IMR-90 (cell line): Measurements from ENCODE around the gene CLCN4. TPM values are rescaled to one million over a fixed set of nuclear protein-coding genes. Genes with fewer than 3 reads are reported as not detected.

ENCODE experiments used
- ATAC-seq: fragments of 200-7000 bp; cut with Tn5 transposase; 2 replicates; pipeline ENCODE4 v1.9.1; 2020; ENCODE audit warnings: low read depth, mild to moderate bottlenecking, moderate library complexity
- BruUV-seq: library from RNA; stranded (reverse); fragments of 400-500 nt; replicated peaks from 2 replicates; lab custom pipeline; 2021; lab: Mats Ljungman, UMichigan
- CTCF ChIA-PET: fragments of 300-600 bp; formaldehyde crosslinking; extraction: SDS; loops from one replicate; lab custom pipeline; 2021; ENCODE audit warnings: antibody characterized with exemption; lab: Yijun Ruan, JAX
- POLR2A ChIA-PET: fragments of 300-600 bp; sonication (Branson Sonifier 250); formaldehyde crosslinking; loops from one replicate; lab custom pipeline; 2022; ENCODE audit warnings: antibody characterized with exemption; ENCODE audit not compliant: unreplicated experiment; lab: Charles Lee
- DNase-seq: peaks from one replicate; pipeline ENCODE4 v3.0.0; 2013
- H2AFZ ChIP-seq: replicated peaks from 2 replicates; pipeline ENCODE3; 2013; ENCODE audit warnings: low read length, mild to moderate bottlenecking; ENCODE audit not compliant: poor library complexity
- H2AK5ac ChIP-seq: 2 replicates; pipeline ENCODE4 v1.6.1; 2013; ENCODE audit warnings: low read depth, low read length, inconsistent platforms
- H2AK9ac ChIP-seq: replicated peaks from 2 replicates; pipeline ENCODE3; 2013; ENCODE audit warnings: mild to moderate bottlenecking, low read depth, low read length, moderate library complexity; ENCODE audit not compliant: poor library complexity
- H2BK120ac ChIP-seq: 2 replicates; pipeline ENCODE4 v1.6.1; 2013; ENCODE audit warnings: low read depth, low read length, inconsistent platforms
- H2BK15ac ChIP-seq: 3 replicates; pipeline ENCODE4 v1.6.1; 2013; ENCODE audit warnings: low read depth, low read length, inconsistent platforms
- H2BK20ac ChIP-seq: 2 replicates; pipeline ENCODE4 v1.6.1; 2013; ENCODE audit warnings: low read depth, mild to moderate bottlenecking, inconsistent platforms, low read length, moderate library complexity
- H2BK5ac ChIP-seq: 2 replicates; pipeline ENCODE4 v1.6.1; 2013; ENCODE audit warnings: mild to moderate bottlenecking, low read depth, low read length, inconsistent platforms; ENCODE audit not compliant: poor library complexity, severe bottlenecking
- H3K14ac ChIP-seq: replicated peaks from 2 replicates; pipeline ENCODE4 v1.6.1; 2013; ENCODE audit warnings: low read depth, low read length, inconsistent platforms
- H3K18ac ChIP-seq: 2 replicates; pipeline ENCODE4 v1.6.1; 2013; ENCODE audit warnings: low read depth, low read length, control low read depth
- H3K23ac ChIP-seq: 2 replicates; pipeline ENCODE4 v1.6.1; 2013; ENCODE audit warnings: low read depth, low read length, inconsistent platforms
- H3K27ac ChIP-seq: 2 replicates; pipeline ENCODE4 v1.5.1; 2013; ENCODE audit warnings: mild to moderate bottlenecking, control low read depth, low read length; ENCODE audit not compliant: insufficient read depth
- H3K27me3 ChIP-seq: 2 replicates; pipeline ENCODE4 v1.6.1; 2013; ENCODE audit warnings: low read length; ENCODE audit not compliant: control insufficient read depth, insufficient read depth
- H3K36me3 ChIP-seq: 2 replicates; pipeline ENCODE4 v1.6.1; 2013; ENCODE audit warnings: low read length, mixed read lengths; ENCODE audit not compliant: control insufficient read depth, insufficient read depth
- H3K4ac ChIP-seq: 2 replicates; pipeline ENCODE4 v1.6.1; 2013; ENCODE audit warnings: low read depth, low read length, inconsistent platforms
- H3K4me1 ChIP-seq: 2 replicates; pipeline ENCODE4 v1.6.1; 2013; ENCODE audit warnings: low read length, mixed read lengths; ENCODE audit not compliant: control insufficient read depth, insufficient read depth
- H3K4me2 ChIP-seq: 2 replicates; pipeline ENCODE4 v1.6.1; 2013; ENCODE audit warnings: low read depth, mild to moderate bottlenecking, control low read depth, low read length, moderate library complexity
- H3K4me3 ChIP-seq: 2 replicates; pipeline ENCODE4 v1.5.1; 2013; ENCODE audit warnings: low read depth, mild to moderate bottlenecking, control low read depth, low read length, moderate library complexity; ENCODE audit not compliant: insufficient read depth
- H3K56ac ChIP-seq: 2 replicates; pipeline ENCODE4 v1.6.1; 2013; ENCODE audit warnings: low read length, inconsistent platforms; ENCODE audit not compliant: insufficient read depth; ENCODE audit errors: extremely low read depth
- H3K79me1 ChIP-seq, 2 experiments: 2 replicates each; pipeline ENCODE4 v1.6.1; 2013; ENCODE audit warnings: low read length in 2 of 2, inconsistent platforms in 1 of 2, low read depth in 1 of 2
- H3K9ac ChIP-seq: 2 replicates; pipeline ENCODE4 v1.6.1; 2013; ENCODE audit warnings: low read depth, low read length, control low read depth
- H3K9me1 ChIP-seq: 2 replicates; pipeline ENCODE4 v1.6.1; 2013; ENCODE audit warnings: low read length, inconsistent platforms; ENCODE audit not compliant: insufficient read depth
- H3K9me3 ChIP-seq: 2 replicates; pipeline ENCODE4 v1.6.1; 2013; ENCODE audit warnings: low read length; ENCODE audit not compliant: control insufficient read depth, insufficient read depth
- H4K20me1 ChIP-seq: 2 replicates; pipeline ENCODE4 v1.6.1; 2013; ENCODE audit warnings: low read length, inconsistent platforms; ENCODE audit not compliant: insufficient read depth
- H4K5ac ChIP-seq: 2 replicates; pipeline ENCODE4 v1.6.1; 2013; ENCODE audit warnings: mild to moderate bottlenecking, low read depth, low read length, control low read depth
- H4K8ac ChIP-seq, 2 experiments: 2 replicates each; pipeline ENCODE4 v1.6.1; 2013; ENCODE audit warnings: low read depth in 2 of 2, low read length in 2 of 2, control low read depth in 1 of 2, inconsistent platforms in 1 of 2
- H4K91ac ChIP-seq: 2 replicates; pipeline ENCODE4 v1.6.1; 2013; ENCODE audit warnings: low read depth, low read length, inconsistent platforms; ENCODE audit not compliant: insufficient read depth
- BHLHE40 ChIP-seq: fragments of 150-350 bp; IDR thresholded peaks from 2 replicates; pipeline ENCODE4 v1.6.1; 2016; ENCODE audit warnings: mild to moderate bottlenecking, low read depth, low read length
- FOS ChIP-seq: fragments of 150-350 bp; IDR thresholded peaks from 2 replicates; pipeline ENCODE4 v1.6.1; 2016; ENCODE audit warnings: low read depth, low read length
- MAFK ChIP-seq: IDR thresholded peaks from 2 replicates; pipeline ENCODE4 v1.6.1; 2012; ENCODE audit warnings: low read depth, low read length, improper control_type of control experiment
- NFE2L2 ChIP-seq: fragments of 150-350 bp; IDR thresholded peaks from 2 replicates; pipeline ENCODE4 v1.6.1; 2016; ENCODE audit warnings: low read depth, mild to moderate bottlenecking, low read length
- RAD21 ChIP-seq: IDR thresholded peaks from 2 replicates; pipeline ENCODE4 v1.6.1; 2012; ENCODE audit warnings: low read length, improper control_type of control experiment
- WGBS, 2 experiments: methylation state at CpG; one replicate each; pipeline versions ENCODE4 v1.1.5 to v1.1.7; 2013; ENCODE audit warnings: missing lambda C conversion rate in 2 of 2; ENCODE audit not compliant: insufficient read length in 1 of 2; ENCODE audit errors: extremely low coverage in 2 of 2; 5-methylcytosine and 5-hydroxymethylcytosine counted together
- dilution Hi-C: fragments of 300-500 bp; cut with HindIII; formaldehyde crosslinking; loops from one replicate; pipeline ENCODE4 v1.14.3; 2018; ENCODE audit warnings: low sequenced_read_pairs; ENCODE audit not compliant: unreplicated experiment
- in situ Hi-C: fragments of 300-500 bp; cut with MboI; formaldehyde crosslinking; loops from 3 replicates; pipeline ENCODE4 v1.14.3; 2019; ENCODE audit warnings: low sequenced_read_pairs, inconsistent platforms, mixed read lengths
- intact Hi-C: fragments of 100-400 bp; cut with micrococcal nuclease; formaldehyde crosslinking; loops from 2 replicates; pipeline ENCODE4 v1.10.0; 2022
- polyA plus RNA-seq, 3 experiments: library from polyadenylated mRNA; depleted of rRNA; stranded (reverse); fragments of >200 nt; gene quantifications; 2 replicates each; pipeline ENCODE4 v1.2.3, GENCODE V29; 2012; ENCODE audit warnings: low replicate concordance in 1 of 3
- total RNA-seq: library from RNA; depleted of rRNA; stranded (reverse); fragments of >200 nt; gene quantifications from 2 replicates; pipeline ENCODE4 v1.2.3, GENCODE V29; 2012
- TF ChIP-seq, protein P1 (sequence below): fragments of 150-350 bp; IDR thresholded peaks from 2 replicates; pipeline ENCODE4 v1.6.1; 2017; ENCODE audit warnings: mild to moderate bottlenecking, antibody characterized with exemption, low read length, low read depth
- TF ChIP-seq, protein P2 (sequence below): conservative IDR thresholded peaks from 2 replicates; pipeline ENCODE4 v1.5.1; 2012; ENCODE audit warnings: mild to moderate bottlenecking, low read depth, low read length, improper control_type of control experiment

CLCN4 gene
- total and polyA plus RNA-seq, 2 of the 4 experiments (the other 2 are of a cell fraction): 2.2 to 4.5 TPM

DNA sequence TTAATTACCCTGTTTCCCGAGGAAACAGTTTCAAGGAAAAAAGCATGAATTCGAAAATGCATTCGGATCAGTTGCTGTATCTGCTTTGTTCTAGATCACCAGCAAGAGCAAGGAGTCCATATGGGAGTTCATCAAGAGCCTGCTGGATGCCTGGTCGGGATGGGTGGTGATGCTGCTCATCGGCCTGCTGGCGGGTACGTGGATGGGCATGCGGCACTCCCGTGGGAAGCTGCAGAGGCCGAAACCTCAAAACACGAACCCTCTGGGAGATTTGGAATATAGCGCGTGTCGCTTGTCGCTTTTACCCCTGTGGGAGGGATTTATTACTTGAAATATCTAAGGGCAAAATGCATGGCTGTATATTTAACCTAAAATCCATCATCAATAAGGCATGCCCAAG is 30.6 kb downstream of the CLCN4 start:
- ATAC-seq (no peak), DNase-seq (no peak)
- POLR2A ChIA-PET: no interaction called here
- Histone ChIP-seq H2BK15ac (no peak overlapping the region), H2AK5ac (no peak overlapping the region), H3K27me3 (no peaks in the 10 kb centered on the region), H3K36me3 (no peaks in the 10 kb centered on the region), H3K18ac (no peak overlapping the region), H3K4me2 (no peak overlapping the region), H3K79me1 (no peaks in the 10 kb centered on the region), H3K14ac (no peak overlapping the region), H4K8ac (no peak overlapping the region), H3K9me1 (no peaks in the 10 kb centered on the region), H2AFZ (no peak overlapping the region), H4K5ac (no peak overlapping the region), H2BK120ac (no peak overlapping the region), H3K23ac (no peak overlapping the region), H3K27ac (no peak overlapping the region), H4K20me1 (no peaks in the 10 kb centered on the region), H3K9ac (no peak overlapping the region), H2BK20ac (no peak overlapping the region), H3K56ac (no peak overlapping the region), H3K4ac (no peak overlapping the region), H3K4me1 (no peaks in the 10 kb centered on the region), H3K9me3 (no peaks in the 10 kb centered on the region), H3K4me3 (no peak overlapping the region), H2BK5ac (no peak overlapping the region), H2AK9ac (no peak overlapping the region), H4K91ac (no peak overlapping the region)
- in situ Hi-C loops (loop anchor here (10.0 to 25.0 kb wide), 2 partner anchors 1337 to 1575 kb away; partner anchors contain the start of gene MSL3), intact Hi-C loops (loop anchor here (5.0 kb wide), 1 partner anchor 1345 kb away; no protein-coding TSS in a partner anchor), dilution Hi-C loops (loop anchor here (25.0 kb wide), 1 partner anchor 950 kb away; no protein-coding TSS in a partner anchor)
- TF ChIP-seq, protein P1, sequence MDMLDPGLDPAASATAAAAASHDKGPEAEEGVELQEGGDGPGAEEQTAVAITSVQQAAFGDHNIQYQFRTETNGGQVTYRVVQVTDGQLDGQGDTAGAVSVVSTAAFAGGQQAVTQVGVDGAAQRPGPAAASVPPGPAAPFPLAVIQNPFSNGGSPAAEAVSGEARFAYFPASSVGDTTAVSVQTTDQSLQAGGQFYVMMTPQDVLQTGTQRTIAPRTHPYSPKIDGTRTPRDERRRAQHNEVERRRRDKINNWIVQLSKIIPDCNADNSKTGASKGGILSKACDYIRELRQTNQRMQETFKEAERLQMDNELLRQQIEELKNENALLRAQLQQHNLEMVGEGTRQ: no peak
- TF ChIP-seq MAFK (no peak), FOS (no peak), NFE2L2 (no peak), BHLHE40 (no peak), RAD21 (no peak)
- TF ChIP-seq, protein P2, sequence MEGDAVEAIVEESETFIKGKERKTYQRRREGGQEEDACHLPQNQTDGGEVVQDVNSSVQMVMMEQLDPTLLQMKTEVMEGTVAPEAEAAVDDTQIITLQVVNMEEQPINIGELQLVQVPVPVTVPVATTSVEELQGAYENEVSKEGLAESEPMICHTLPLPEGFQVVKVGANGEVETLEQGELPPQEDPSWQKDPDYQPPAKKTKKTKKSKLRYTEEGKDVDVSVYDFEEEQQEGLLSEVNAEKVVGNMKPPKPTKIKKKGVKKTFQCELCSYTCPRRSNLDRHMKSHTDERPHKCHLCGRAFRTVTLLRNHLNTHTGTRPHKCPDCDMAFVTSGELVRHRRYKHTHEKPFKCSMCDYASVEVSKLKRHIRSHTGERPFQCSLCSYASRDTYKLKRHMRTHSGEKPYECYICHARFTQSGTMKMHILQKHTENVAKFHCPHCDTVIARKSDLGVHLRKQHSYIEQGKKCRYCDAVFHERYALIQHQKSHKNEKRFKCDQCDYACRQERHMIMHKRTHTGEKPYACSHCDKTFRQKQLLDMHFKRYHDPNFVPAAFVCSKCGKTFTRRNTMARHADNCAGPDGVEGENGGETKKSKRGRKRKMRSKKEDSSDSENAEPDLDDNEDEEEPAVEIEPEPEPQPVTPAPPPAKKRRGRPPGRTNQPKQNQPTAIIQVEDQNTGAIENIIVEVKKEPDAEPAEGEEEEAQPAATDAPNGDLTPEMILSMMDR: no peak
- CTCF ChIA-PET: no interaction called here
- WGBS, 2 experiments: 87% methylated on average over 4 of the region's 15 CpGs; no CpG with 5 or more reads in 1 of the 2 experiments
- no TSS peak for BruUV-seq
